ENCODE data around the gene CCDC196.

DNA sequence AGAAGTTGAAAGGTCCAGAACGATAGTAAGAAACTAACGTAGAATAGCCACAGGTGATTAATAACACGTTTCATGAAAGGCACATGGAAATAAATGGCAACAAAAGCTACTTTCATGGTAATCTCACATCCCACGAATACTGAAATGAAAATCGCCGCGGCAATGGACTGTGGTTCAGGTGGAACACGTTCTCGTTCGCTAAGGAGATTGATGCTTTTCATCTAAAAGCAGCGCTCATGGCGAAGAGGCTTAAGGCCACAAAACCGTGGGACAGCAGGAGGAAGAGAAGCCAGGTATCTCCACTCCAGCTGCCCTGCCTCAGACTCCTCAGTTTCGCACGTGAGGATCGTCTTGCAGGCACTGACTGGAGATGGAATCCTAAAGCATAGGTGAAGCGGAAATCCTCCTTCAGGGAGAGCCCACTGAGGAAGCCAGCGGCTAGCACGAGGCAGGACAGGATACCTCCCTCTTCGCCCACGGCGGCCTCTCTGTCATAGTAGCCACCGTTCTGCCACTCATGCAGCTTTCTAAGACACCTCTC is 21.1 kb downstream of the CCDC196 start:
- TF ChIP-seq, protein P1, sequence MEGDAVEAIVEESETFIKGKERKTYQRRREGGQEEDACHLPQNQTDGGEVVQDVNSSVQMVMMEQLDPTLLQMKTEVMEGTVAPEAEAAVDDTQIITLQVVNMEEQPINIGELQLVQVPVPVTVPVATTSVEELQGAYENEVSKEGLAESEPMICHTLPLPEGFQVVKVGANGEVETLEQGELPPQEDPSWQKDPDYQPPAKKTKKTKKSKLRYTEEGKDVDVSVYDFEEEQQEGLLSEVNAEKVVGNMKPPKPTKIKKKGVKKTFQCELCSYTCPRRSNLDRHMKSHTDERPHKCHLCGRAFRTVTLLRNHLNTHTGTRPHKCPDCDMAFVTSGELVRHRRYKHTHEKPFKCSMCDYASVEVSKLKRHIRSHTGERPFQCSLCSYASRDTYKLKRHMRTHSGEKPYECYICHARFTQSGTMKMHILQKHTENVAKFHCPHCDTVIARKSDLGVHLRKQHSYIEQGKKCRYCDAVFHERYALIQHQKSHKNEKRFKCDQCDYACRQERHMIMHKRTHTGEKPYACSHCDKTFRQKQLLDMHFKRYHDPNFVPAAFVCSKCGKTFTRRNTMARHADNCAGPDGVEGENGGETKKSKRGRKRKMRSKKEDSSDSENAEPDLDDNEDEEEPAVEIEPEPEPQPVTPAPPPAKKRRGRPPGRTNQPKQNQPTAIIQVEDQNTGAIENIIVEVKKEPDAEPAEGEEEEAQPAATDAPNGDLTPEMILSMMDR (IDR thresholded peaks at IDR 0.05) = no peak
- TF ChIP-seq POLR2A (IDR thresholded peaks at IDR 0.05) = no peak
